GM12891 (cell line): ENCODE data around the gene NEK7.

Experiments
- POLR2A ChIP-seq: IDR thresholded peaks from 2 replicates; pipeline ENCODE4 v1.6.1; 2011; ENCODE audit warnings: low read depth, low read length, control low read depth
- POLR2AphosphoS5 ChIP-seq: IDR thresholded peaks from 2 replicates; pipeline ENCODE4 v1.6.1; 2011; ENCODE audit warnings: low read depth, low read length, control low read depth
- POU2F2 ChIP-seq: IDR thresholded peaks from 2 replicates; pipeline ENCODE4 v1.6.1; 2011; ENCODE audit warnings: low read depth, mild to moderate bottlenecking, control low read depth, low read length, moderate library complexity
- SPI1 ChIP-seq: IDR thresholded peaks from 2 replicates; pipeline ENCODE4 v1.6.1; 2011; ENCODE audit warnings: low read depth, low read length, control low read depth
- TAF1 ChIP-seq: IDR thresholded peaks from 2 replicates; pipeline ENCODE4 v1.6.1; 2011; ENCODE audit warnings: low read depth, low read length, control low read depth

DNA sequence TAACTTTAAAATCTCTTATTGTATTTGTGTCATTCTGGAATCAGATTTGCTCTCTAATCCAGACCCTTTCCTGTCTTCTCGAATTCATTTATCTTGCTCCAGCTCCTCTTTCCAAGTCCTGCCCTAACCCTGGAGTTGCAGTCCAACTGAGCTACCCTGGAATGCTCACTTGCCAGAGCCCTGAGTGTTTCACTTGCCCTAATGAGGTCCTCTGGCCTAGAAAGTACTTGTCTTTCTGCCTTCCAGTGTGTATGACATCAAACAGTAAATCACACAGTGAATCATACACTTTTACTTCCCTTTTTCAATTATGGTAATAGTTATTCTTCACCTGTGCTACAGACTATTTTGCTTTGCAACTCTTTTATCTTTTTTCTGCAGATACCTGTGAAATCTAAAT lies 96.9 kb downstream of the NEK7 start:
- TF ChIP-seq POLR2A (no peak), POLR2AphosphoS5 (no peak), SPI1 (no peak), TAF1 (no peak), POU2F2 (no peak)
